BLaER1 treated with 17β-estradiol and CSF1 and Interleukin-3, amounts not matched to agents 10 nM and 100 nM (cell line): ENCODE data around the gene FARP1.

Source experiments
- H3K27ac ChIP-seq, 11 experiments: shearing (Covaris generic); formaldehyde crosslinking; 2 replicates each; pipeline ENCODE4 v1.8.1; 2022
- H3K27me3 ChIP-seq, 11 experiments: shearing (Covaris generic); formaldehyde crosslinking; 2 replicates each; pipeline ENCODE4 v1.8.1; 2022
- H3K36me3 ChIP-seq, 11 experiments: shearing (Covaris generic); formaldehyde crosslinking; 2 replicates each; pipeline ENCODE4 v1.8.1; 2022
- H3K4me1 ChIP-seq, 10 experiments: shearing (Covaris generic); formaldehyde crosslinking; 2 replicates each; pipeline ENCODE4 v1.8.1; 2022
- H3K4me2 ChIP-seq, 11 experiments: shearing (Covaris generic); formaldehyde crosslinking; 2 replicates each; pipeline ENCODE4 v1.8.1; 2022
- H3K4me3 ChIP-seq, 10 experiments: shearing (Covaris generic); formaldehyde crosslinking; 2 replicates each; pipeline ENCODE4 v1.8.1; 2022
- H3K9ac ChIP-seq, 11 experiments: shearing (Covaris generic); formaldehyde crosslinking; 2 replicates each; pipeline ENCODE4 v1.8.1; 2022
- H3K9me3 ChIP-seq, 11 experiments: shearing (Covaris generic); formaldehyde crosslinking; replicated peaks in 1 of 11; 2 replicates each; pipeline ENCODE4 v1.8.1; 2022
- H4K20me1 ChIP-seq, 11 experiments: shearing (Covaris generic); formaldehyde crosslinking; 2 replicates each; pipeline ENCODE4 v1.8.1; 2022
- Cebpa-rat ChIP-seq, 11 experiments: shearing (Covaris generic); IDR thresholded peaks; 2 replicates each; pipeline ENCODE4 v1.8.1; 2022

The FARP1 gene

GRCh38 chr13:98420554-98421175 lies 277.8 kb downstream of the FARP1 start:
- no peak for TF ChIP-seq Cebpa-rat (IDR thresholded peaks at IDR 0.05)
- no peak overlapping the region for H3K4me3 ChIP-seq
- H3K36me3 ChIP-seq = peaks cover 34 to 99% (median 57%) of the 10 kb centered on the region in 11 experiments; a peak in 21 of 22 replicates
- H3K27ac ChIP-seq = no peak overlapping the region
- no peak overlapping the region for H3K4me2 ChIP-seq
- no peaks in the 10 kb centered on the region for H3K27me3 ChIP-seq
- H3K4me1 ChIP-seq = peaks cover 0 to 3% (median 0%) of the 10 kb centered on the region in 10 experiments; a peak in 1 of 20 replicates
- peaks cover 0 to 42% (median 0%) of the 10 kb centered on the region in 11 experiments; a peak in 1 of 22 replicates for H4K20me1 ChIP-seq
- peaks cover 3 to 26% (median 17%) of the 10 kb centered on the region in 11 experiments; a peak in 21 of 22 replicates for H3K9me3 ChIP-seq
- no peak overlapping the region for H3K9ac ChIP-seq

- H3K4me1 ChIP-seq = peaks cover 0 to 3% (median 0%) of the 10 kb centered on the region in 10 experiments; a peak in 1 of 20 replicates
- H4K20me1 ChIP-seq = peaks cover 0 to 42% (median 0%) of the 10 kb centered on the region in 11 experiments; a peak in 1 of 22 replicates
- no peak overlapping the region for H3K4me2 ChIP-seq
- no peak overlapping the region for H3K27ac ChIP-seq
- H3K27me3 ChIP-seq = no peaks in the 10 kb centered on the region
- no peak for TF ChIP-seq Cebpa-rat (IDR thresholded peaks at IDR 0.05)
- no peak overlapping the region for H3K9ac ChIP-seq
- peaks cover 26 to 99% (median 47%) of the 10 kb centered on the region in 11 experiments; a peak in 21 of 22 replicates for H3K36me3 ChIP-seq
- no peak overlapping the region for H3K4me3 ChIP-seq
- H3K9me3 ChIP-seq = peaks cover 3 to 12% (median 7%) of the 10 kb centered on the region in 11 experiments; a peak in 21 of 22 replicates
Measured at GRCh38 chr13:98422046-98422445, 279.2 kb downstream of the FARP1 start.

- Histone ChIP-seq H3K4me3 (no peak overlapping the region), H3K9ac (no peak overlapping the region), H3K4me1 (peaks cover 0 to 3% (median 0%) of the 10 kb centered on the region in 10 experiments; a peak in 1 of 20 replicates), H4K20me1 (peaks cover 0 to 40% (median 0%) of the 10 kb centered on the region in 11 experiments; a peak in 1 of 22 replicates), H3K9me3 (0 out of 22 replicates have a peak, but pooled peaks cover 0 to 5% (median 0%) of the 10 kb centered on the region in 11 experiments), H3K4me2 (no peak overlapping the region), H3K27me3 (no peaks in the 10 kb centered on the region), H3K27ac (no peak overlapping the region), H3K36me3 (peaks cover 27 to 100% (median 37%) of the 10 kb centered on the region in 11 experiments; a peak in 20 of 22 replicates)
- TF ChIP-seq Cebpa-rat (IDR thresholded peaks at IDR 0.05) = no peak
Measured at GRCh38 chr13:98423417-98423816, 280.5 kb downstream of the FARP1 start.

- peaks cover 18 to 94% (median 27%) of the 10 kb centered on the region in 11 experiments; a peak in 19 of 22 replicates for H3K36me3 ChIP-seq
- TF ChIP-seq Cebpa-rat (IDR thresholded peaks at IDR 0.05) = no peak
Measured at GRCh38 chr13:98427331-98427995, 284.6 kb downstream of the FARP1 start.

GRCh38 chr13:98428256-98428966 lies 285.5 kb downstream of the FARP1 start:
- Histone ChIP-seq H3K27ac (no peak overlapping the region), H3K4me3 (no peak overlapping the region), H3K9ac (no peak overlapping the region), H3K4me2 (no peak overlapping the region), H3K9me3 (no peaks in the 10 kb centered on the region), H3K27me3 (no peaks in the 10 kb centered on the region), H3K4me1 (peaks cover 0 to 38% (median 27%) of the 10 kb centered on the region in 10 experiments; a peak in 16 of 20 replicates), H4K20me1 (peaks cover 0 to 13% (median 0%) of the 10 kb centered on the region in 11 experiments; a peak in 2 of 22 replicates), H3K36me3 (peaks cover 13 to 94% (median 27%) of the 10 kb centered on the region in 11 experiments; a peak in 19 of 22 replicates)
- no peak for TF ChIP-seq Cebpa-rat (IDR thresholded peaks at IDR 0.05)

More at GRCh38 chr13:98427331-98427995, 284.6 kb downstream of the FARP1 start:
- H3K27ac ChIP-seq = no peak overlapping the region
- no peaks in the 10 kb centered on the region for H3K27me3 ChIP-seq
- H3K9ac ChIP-seq = no peak overlapping the region
- H3K4me1 ChIP-seq = peaks cover 0 to 37% (median 26%) of the 10 kb centered on the region in 10 experiments; a peak in 16 of 20 replicates
- 0 out of 22 replicates have a peak, but pooled peaks cover 0 to 2% (median 0%) of the 10 kb centered on the region in 11 experiments for H3K9me3 ChIP-seq
- no peak overlapping the region for H3K4me2 ChIP-seq
- H4K20me1 ChIP-seq = peaks cover 0 to 20% (median 0%) of the 10 kb centered on the region in 11 experiments; a peak in 2 of 22 replicates
- H3K4me3 ChIP-seq = no peak overlapping the region

GRCh38 chr13:98429081-98429480 lies 286.2 kb downstream of the FARP1 start:
- no peak overlapping the region for H3K27ac ChIP-seq
- H3K36me3 ChIP-seq = peaks cover 13 to 94% (median 23%) of the 10 kb centered on the region in 11 experiments; a peak in 19 of 22 replicates
- H3K4me1 ChIP-seq = peaks cover 0 to 38% (median 27%) of the 10 kb centered on the region in 10 experiments; a peak in 16 of 20 replicates
- no peak overlapping the region for H3K4me3 ChIP-seq
- H4K20me1 ChIP-seq = peaks cover 0 to 9% (median 0%) of the 10 kb centered on the region in 11 experiments; a peak in 3 of 22 replicates
- H3K27me3 ChIP-seq = no peaks in the 10 kb centered on the region
- TF ChIP-seq Cebpa-rat (IDR thresholded peaks at IDR 0.05) = no peak
- no peak overlapping the region for H3K9ac ChIP-seq
- H3K4me2 ChIP-seq = no peak overlapping the region
- no peaks in the 10 kb centered on the region for H3K9me3 ChIP-seq

- H3K9ac ChIP-seq = no peak overlapping the region
- no peak overlapping the region for H3K4me3 ChIP-seq
- H3K27me3 ChIP-seq = no peaks in the 10 kb centered on the region
- no peak for TF ChIP-seq Cebpa-rat (IDR thresholded peaks at IDR 0.05)
- peaks cover 10 to 90% (median 20%) of the 10 kb centered on the region in 11 experiments; a peak in 19 of 22 replicates for H3K36me3 ChIP-seq
- peaks cover 0 to 38% (median 27%) of the 10 kb centered on the region in 10 experiments; a peak in 16 of 20 replicates for H3K4me1 ChIP-seq
- H3K27ac ChIP-seq = no peak overlapping the region
- no peaks in the 10 kb centered on the region for H3K9me3 ChIP-seq
- peak overlapping the region in 2 of 11 experiments; percentile 41 to 56; a peak in 2 of 22 replicates for H3K4me2 ChIP-seq
- H4K20me1 ChIP-seq = peaks cover 0 to 4% (median 0%) of the 10 kb centered on the region in 11 experiments; a peak in 3 of 22 replicates
Measured at GRCh38 chr13:98429531-98429930, 286.6 kb downstream of the FARP1 start.

- TF ChIP-seq Cebpa-rat (IDR thresholded peaks at IDR 0.05) = peak in 3 of 11 experiments; percentile 9 to 42 (median 20); a peak in 1 of 22 replicates
Measured at GRCh38 chr13:98429977-98430736, 287.3 kb downstream of the FARP1 start.

More at GRCh38 chr13:98429977-98430736, 287.3 kb downstream of the FARP1 start:
- Histone ChIP-seq H3K36me3 (peaks cover 3 to 85% (median 15%) of the 10 kb centered on the region in 11 experiments; a peak in 16 of 22 replicates), H3K9ac (0 out of 22 replicates have a peak overlapping the region, but pooled peaks of 1 of the 11 experiments have one; percentile 37), H3K4me3 (no peak overlapping the region), H3K9me3 (no peaks in the 10 kb centered on the region), H4K20me1 (peaks cover 0 to 4% (median 0%) of the 10 kb centered on the region in 11 experiments; a peak in 3 of 22 replicates), H3K4me1 (peaks cover 0 to 38% (median 27%) of the 10 kb centered on the region in 10 experiments; a peak in 16 of 20 replicates), H3K27me3 (no peaks in the 10 kb centered on the region), H3K27ac (no peak overlapping the region), H3K4me2 (peak overlapping the region in 8 of 11 experiments; percentile 23 to 62 (median 46); a peak in 13 of 22 replicates)
